OCI-M2 (cell line): ENCODE measurements around the gene MAP1LC3B2.

Experiments used
- DNase-seq: peaks from one replicate; lab custom pipeline; 2025; ENCODE audit not compliant: unreplicated experiment; lab: John Stamatoyannopoulos, UW

Gene MAP1LC3B2

DNA sequence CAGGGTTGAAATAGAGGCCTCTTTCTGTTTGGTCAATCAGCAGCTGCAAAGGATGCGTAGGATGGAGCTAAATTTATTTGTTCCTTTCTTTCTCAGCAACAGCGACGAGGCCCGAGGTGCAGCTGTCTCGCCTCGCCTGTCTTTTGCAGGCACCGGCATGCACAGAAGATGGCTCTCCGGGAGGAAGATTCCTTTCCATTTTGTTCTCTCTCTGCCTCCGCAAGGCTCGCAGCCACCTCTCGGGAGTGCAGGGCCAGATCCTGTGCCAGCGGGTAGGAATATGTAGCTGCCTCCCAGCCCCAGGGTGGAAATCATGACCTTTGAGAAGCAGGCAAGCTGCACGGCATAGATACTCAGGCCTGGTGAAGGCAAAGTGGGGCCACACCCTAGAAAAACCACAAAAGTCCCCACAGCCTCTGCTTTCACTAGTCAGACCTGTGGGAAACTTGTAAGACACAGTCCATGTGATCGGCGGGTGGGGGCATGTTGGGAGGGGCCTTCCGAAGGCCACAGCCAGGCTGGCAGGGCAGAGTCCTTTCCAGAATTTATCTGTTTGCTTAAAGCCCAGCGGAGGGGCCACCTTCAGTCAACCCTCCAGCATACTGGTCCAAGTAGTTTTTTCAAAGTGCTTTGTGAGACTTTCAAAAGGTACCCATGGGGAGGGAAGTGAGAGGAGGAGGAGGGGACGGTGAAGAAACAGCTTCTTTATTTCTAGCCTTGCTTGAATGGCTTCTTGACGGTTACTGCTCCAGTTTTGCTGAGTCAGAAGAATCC lies at the start of gene MAP1LC3B2:
TSS of gene MAP1LC3B2 (plus strand) at position 220 of the 774 bp plus-strand sequence. CDS start 16,562 bp downstream, outside the sequence.
- peak; percentile 94 for DNase-seq

DNA sequence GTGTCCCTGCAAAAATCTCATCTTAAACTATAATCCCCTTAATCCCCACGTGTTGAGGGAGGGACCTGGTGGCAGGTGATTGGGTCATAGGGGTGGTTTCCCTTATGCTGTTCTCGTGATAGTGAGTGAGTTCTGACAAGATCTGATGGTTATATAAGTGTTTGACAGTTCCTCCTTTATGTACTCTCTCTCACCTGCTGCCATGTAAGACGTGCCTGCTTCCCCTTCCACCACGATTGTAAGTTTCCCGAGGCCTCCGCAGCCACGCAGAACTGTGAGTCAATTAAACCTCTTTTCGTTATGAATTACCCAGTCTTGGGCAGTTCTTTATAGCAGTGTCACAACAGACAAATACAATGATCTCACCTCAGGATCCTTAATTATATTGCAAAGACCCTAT lies 45.2 kb upstream of the MAP1LC3B2 start:
- no peak for DNase-seq

GRCh38 chr12:116515684-116516083 lies 43.5 kb upstream of the MAP1LC3B2 start:
- no peak for DNase-seq

DNA sequence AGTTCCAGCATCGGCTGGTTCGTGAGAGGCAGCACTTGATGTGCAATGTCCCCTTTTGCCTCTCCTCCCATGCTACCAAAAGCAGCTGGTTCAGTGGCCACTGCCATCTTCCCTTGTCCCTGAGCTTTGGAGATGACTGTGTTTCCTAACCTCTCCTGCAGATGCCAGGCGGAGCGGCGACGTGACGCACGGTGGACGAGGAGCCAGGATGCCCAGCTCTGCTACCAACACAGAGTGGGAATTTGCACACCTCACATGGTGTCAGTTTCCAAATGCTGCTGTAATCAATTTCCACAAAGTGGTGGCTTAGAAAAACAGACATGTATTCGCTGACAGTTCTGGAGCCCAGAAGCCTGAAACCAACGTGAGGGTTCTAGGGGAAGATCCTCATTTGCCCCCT lies 42.5 kb upstream of the MAP1LC3B2 start:
- no peak for DNase-seq

DNA sequence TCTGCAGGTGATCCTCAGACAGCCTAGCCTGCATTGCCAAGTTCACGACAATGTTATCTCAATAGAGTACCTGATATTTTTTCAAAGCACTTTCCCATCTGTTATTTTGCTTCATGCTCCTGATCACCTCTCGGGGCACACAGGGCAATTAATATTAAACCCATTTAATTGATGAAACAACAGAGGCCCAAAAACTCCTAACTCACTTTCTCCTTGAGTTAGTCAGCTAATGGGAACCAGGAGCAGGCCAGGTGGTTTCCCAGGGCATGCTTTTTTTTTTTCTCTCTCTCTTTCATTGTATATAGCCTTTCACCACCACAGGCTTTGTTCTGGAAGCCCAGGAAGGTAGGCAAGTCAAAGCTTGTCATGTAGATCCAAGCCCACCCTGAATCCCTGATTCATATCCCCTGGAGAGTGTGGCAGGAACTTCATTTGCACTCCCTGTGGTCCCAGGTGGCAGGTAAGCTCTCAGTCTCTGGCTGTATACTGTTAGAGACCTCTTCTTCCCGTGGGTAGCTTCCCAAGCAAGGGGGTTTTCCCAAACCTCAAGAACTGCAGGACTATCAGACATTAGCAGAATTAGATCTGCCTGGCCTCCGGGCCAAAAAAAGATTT lies 41.6 kb upstream of the MAP1LC3B2 start:
- no peak for DNase-seq

DNA sequence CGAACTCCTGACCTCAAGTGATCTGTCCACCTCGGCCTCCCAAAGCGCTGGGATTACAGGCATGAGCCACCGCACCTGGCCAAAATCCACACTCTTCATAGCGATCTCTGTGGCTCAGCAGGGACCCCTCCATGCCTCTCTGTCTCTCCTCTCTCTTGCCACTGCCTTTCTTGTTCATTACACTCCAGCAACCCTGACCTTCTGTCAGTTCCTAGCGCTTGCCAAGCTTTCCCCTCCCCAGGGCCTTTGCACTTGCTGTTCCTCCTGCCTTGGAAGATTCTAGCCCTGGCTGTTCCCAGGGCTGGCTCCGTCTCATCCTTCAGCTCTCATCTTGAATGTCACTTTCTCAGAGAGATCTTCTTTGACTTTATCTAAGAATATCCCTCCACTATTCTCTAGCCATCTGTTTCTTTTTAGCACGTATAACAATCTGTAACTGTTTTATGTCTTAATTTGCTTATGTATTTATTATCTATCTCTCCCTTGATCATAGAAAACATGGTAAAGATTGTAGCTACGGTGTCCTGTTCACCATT lies 38.9 kb upstream of the MAP1LC3B2 start:
- DNase-seq, result no peak

- no peak for DNase-seq
Measured at GRCh38 chr12:116520801-116521471, 38.2 kb upstream of the MAP1LC3B2 start.

DNA sequence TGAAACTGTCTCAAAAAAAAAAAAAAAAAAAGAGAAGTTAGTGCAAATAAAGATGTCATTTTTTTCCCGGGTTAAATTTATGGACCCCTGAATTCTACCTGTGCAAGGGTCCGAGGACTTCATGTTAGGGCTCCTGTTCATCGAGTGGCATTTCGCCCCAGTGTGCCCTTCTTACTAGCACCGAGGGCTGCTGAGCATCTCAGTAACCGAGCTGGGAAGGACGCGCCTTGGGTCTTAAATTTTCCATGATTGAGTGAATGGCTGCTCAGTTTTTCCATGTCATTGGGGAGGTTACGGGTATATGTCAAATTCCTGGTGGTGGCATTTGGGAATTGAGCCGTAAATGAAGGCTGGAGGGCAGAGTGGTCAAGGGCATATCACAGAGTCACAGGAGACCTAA lies 34.9 kb upstream of the MAP1LC3B2 start:
- DNase-seq, result no peak

GRCh38 chr12:116524964-116525379 lies 34.2 kb upstream of the MAP1LC3B2 start:
- no peak for DNase-seq

DNA sequence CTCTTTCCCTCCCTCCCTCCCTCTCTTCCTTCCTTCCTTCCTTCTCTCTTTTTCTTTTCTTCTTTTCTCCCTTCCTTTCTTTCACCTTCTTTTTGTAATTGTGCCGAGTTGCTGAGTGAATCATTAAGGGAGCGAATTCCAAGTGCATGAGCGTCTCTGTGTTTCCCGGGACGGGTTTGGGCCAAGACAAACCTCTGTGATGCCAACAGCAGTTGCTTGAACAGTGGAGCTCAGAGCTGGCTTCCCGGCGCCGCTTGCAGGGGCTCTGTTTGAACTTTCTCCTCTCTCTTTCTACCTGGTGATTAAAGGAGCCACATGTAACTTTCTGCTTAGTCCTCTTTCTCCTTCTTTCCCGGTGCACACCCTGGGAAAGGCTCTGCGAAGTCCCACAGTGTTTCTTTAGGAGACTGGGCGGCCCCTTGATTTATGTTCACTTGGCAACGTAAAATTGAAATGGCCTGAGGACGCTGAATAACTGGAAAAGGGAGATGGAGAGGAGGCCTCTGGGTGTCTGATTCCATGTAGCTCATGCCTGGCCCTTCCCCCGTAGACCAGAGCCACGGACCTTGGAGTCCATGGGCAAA lies 33.7 kb upstream of the MAP1LC3B2 start:
- DNase-seq, result no peak

DNA sequence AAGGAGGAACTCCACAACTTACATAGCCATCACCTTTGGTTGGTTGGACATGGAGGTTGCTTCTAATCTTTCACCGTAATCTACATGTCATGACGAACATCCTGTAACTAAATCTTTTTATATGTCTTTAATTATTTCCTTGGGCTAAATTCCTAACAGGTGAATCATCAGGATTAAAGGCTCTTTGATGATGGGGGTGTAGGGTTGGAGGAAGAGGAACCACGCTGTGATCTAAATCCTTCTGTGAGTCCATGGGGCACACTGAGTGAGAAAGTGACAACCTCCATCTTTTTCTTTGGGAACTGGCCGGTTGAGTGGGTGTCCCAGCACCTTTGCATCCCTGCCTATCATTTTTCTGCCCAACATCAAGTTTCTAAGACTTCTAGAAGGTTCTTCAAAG lies 31.1 kb upstream of the MAP1LC3B2 start:
- DNase-seq, result no peak

DNA sequence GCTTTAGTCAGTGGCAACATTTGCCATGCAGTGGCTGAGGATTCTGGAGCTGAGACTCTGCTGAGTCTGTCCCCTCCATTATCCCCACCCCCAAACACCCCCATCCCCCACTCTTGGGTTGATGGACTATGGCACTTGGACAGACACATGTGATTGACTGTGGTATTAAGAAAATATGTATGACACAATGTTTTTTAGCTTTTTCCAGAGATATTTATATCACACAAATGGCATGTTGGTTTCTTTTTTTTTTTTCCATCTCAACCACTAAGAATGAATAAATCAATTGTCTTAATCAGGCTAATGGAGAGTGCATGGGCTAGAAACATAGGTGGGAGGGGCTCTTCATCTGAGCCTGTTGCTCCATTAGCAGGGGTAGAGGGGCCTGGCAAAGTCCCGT lies 30.7 kb upstream of the MAP1LC3B2 start:
- no peak for DNase-seq

- DNase-seq, result no peak
Measured at GRCh38 chr12:116529048-116529447, 30.1 kb upstream of the MAP1LC3B2 start.

GRCh38 chr12:116529686-116530085 lies 29.5 kb upstream of the MAP1LC3B2 start:
- no peak for DNase-seq

DNA sequence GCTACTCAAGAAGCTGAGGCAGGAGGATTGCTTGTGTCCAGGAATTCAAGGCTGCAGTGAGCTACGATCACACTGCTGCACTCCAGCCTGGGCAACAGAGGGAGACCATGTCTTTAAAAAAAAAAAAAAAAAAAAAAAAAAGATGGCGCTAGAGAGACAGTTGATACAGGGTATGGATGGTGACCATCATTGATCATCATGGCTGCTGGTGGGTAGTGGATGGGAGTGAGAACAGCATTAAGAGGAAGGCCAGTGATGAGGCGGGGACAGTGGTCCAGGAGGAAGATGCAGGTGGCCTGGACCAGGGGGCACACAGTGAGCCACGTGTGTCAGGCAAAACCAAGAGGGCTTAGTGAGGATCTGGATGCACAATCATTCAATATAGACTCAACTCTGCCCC lies 26.8 kb upstream of the MAP1LC3B2 start:
- no peak for DNase-seq

DNA sequence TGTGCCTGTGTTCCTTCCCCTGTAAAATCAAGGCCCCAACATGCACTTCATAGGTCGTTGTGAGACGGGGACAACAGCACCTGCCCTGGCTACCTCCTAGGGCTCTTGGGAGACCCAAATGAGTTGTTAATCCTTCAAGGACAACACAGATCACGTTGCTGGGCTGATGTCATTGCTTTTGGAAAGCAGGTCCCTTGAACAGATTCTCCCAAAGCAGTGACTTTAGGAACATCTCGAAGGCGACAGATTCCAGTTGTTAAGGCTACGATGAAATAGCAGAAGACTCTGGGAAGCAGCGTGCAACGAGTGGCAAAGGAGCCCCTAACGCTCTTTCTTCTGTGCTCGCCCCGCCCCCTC lies 26.2 kb upstream of the MAP1LC3B2 start:
- no peak for DNase-seq

DNA sequence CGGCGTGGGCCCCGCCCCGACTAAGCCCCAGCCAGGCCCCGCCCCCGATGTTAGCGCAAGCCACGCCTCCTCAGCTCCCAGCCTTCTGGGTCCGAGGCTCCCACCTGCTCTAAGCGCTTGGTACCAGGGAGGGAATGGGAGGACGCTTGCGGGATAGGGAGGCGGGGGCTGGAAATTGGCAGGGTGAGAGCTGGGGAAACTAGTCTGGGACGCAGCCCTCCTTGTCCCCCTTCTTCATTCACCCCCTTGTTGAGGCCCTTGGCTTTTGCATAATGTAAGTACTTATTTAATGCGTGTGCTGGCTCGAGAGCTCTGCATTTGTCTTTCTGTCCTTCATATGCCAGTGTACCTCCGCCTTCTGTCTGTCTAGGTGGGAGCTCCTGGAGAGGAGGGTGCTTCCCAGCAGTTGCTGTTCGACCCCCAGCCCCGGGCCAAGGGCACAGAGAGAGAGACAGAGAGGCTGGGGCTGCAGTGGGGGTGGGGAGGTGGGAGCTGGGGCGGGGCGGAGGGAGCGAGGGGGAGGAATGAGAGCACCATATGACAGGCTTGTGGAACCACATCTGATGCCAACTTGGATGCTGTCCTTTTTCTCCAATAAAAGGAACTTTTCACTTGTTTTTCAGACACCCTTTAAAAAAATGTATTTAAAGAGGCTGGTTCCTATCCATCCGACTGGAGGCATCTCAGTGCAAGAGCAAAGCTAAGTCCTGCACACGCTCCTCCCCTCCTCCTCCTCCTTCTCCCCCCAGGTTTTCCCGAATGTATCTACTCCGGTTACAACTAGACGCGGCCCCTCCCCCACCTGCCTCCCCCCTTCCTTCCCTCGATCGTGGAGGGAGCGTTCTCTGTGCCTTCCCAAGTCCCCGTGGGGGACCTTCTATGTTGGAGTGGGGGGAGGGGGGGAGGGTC lies 25.6 kb upstream of the MAP1LC3B2 start:
- peak; percentile 40 for DNase-seq

- no peak for DNase-seq
Measured at GRCh38 chr12:116534311-116535121, 24.7 kb upstream of the MAP1LC3B2 start.

DNA sequence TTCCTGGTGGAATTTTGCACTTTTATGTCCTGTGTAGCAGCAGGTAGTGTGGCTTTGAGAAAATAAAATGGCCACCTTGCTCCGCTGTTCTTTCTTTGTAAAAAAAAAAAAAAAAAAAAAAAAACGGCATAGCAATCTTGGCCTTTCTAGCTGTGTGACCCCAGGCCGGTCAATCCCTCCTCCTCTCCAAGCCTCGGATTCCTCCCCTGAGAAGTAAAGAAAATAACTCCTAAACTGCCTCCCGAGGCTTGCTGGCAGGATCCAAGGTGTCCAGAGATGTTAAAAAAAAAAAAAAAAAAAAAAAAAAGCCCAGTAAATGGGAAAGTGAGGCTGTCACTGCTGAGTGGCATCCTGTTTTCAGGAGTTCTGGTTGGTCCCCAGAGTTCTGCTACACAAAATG lies 23.9 kb upstream of the MAP1LC3B2 start:
- no peak for DNase-seq
